ENCODE results near the gene FOXD4L1.
"Not testable (repeated sequence)": the region's sequence is repeated elsewhere in the genome, so short reads cannot be mapped to it uniquely, and the experiment has no call there.

FOXD4L1 gene

GRCh38 chr2:113527350-113528045 lies 29.0 kb downstream of the FOXD4L1 start:
- DNase-seq = not testable (repeated sequence)

GRCh38 chr2:113528126-113528525 lies 29.7 kb downstream of the FOXD4L1 start:
- not testable (repeated sequence) for DNase-seq

GRCh38 chr2:113528904-113529303 lies 30.4 kb downstream of the FOXD4L1 start:
- DNase-seq = not testable (repeated sequence)

GRCh38 chr2:113532991-113533390 lies 34.5 kb downstream of the FOXD4L1 start:
- not testable (repeated sequence) for DNase-seq

- not testable (repeated sequence) for DNase-seq
Observed at GRCh38 chr2:113536573-113536972, 38.1 kb downstream of the FOXD4L1 start.

GRCh38 chr2:113540834-113541203 lies 42.4 kb downstream of the FOXD4L1 start:
- not testable (repeated sequence) for DNase-seq

- not testable (repeated sequence) for DNase-seq
Observed at GRCh38 chr2:113541204-113541975, 42.9 kb downstream of the FOXD4L1 start.

GRCh38 chr2:113541976-113542485 lies 43.6 kb downstream of the FOXD4L1 start:
- DNase-seq = not testable (repeated sequence)

- not testable (repeated sequence) for DNase-seq
Observed at GRCh38 chr2:113542529-113542928, 44.1 kb downstream of the FOXD4L1 start.

Measured in Kasumi-1 (cell line).